SK-N-MC (cell line): ENCODE data around the gene COMMD1.

Experiments used
- EZH2 ChIP-seq: fragments of 200-600 bp; sonication (generic); IDR thresholded peaks from one replicate; pipeline ENCODE4 v1.6.1; 2017; ENCODE audit warnings: antibody characterized with exemption
- POLR2AphosphoS5 ChIP-seq: IDR thresholded peaks from 2 replicates; pipeline ENCODE4 v1.6.1; 2012; ENCODE audit warnings: mild to moderate bottlenecking, low read depth, low read length, borderline replicate concordance

GRCh38 chr2:61910603-61911002, 5.1 kb downstream of the COMMD1 start:
- TF ChIP-seq POLR2AphosphoS5 (no peak), EZH2 (no peak)
